WTC11 (cell line): ENCODE results near the gene CSNK1G1. TPM values are rescaled to one million over a fixed set of nuclear protein-coding genes. Genes with fewer than 3 reads are reported as not detected.

Experiments
- ATAC-seq: fragments of 200-7000 bp; cut with Tn5 transposase; 2 replicates; pipeline ENCODE4 v1.10.0; 2021; ENCODE audit warnings: mild to moderate bottlenecking, moderate library complexity
- CTCF ChIA-PET: fragments of 300-600 bp; sonication (Branson Sonifier 250); formaldehyde crosslinking; loops from one replicate; lab custom pipeline; 2021; ENCODE audit warnings: antibody characterized with exemption; lab: Charles Lee
- POLR2A ChIA-PET: fragments of 350-600 bp; sonication (Branson Sonifier 250); formaldehyde crosslinking; loops from one replicate; lab custom pipeline; 2021; ENCODE audit warnings: antibody characterized with exemption; lab: Charles Lee
- DNase-seq: peaks from one replicate; pipeline ENCODE4 v3.0.0; 2021; ENCODE audit warnings: low spot score
- H3K27ac Mint-ChIP-seq: 2 replicates; pipeline ENCODE4 v1.8.0; 2021; ENCODE audit warnings: mixed read lengths
- H3K27me3 Mint-ChIP-seq: 2 replicates; pipeline ENCODE4 v1.8.0; 2021; ENCODE audit warnings: low read depth, mild to moderate bottlenecking, moderate library complexity, mixed read lengths
- H3K36me3 Mint-ChIP-seq: 2 replicates; pipeline ENCODE4 v1.8.0; 2021; ENCODE audit warnings: mixed read lengths
- H3K4me1 Mint-ChIP-seq: 2 replicates; pipeline ENCODE4 v1.8.0; 2022; ENCODE audit warnings: mixed read lengths
- H3K4me3 Mint-ChIP-seq: 2 replicates; pipeline ENCODE4 v1.8.0; 2021; ENCODE audit warnings: mild to moderate bottlenecking, moderate library complexity, mixed read lengths
- H3K9me3 Mint-ChIP-seq: 2 replicates; pipeline ENCODE4 v1.8.0; 2021; ENCODE audit warnings: mixed read lengths
- CBFB ChIP-seq: sonication (generic); formaldehyde crosslinking; IDR thresholded peaks from 2 replicates; pipeline ENCODE4 v1.8.1; 2022; ENCODE audit warnings: mild to moderate bottlenecking, low read depth, missing genetic modification reagents
- GABPB1 ChIP-seq: sonication (generic); formaldehyde crosslinking; IDR thresholded peaks from 2 replicates; pipeline ENCODE4 v1.8.1; 2023; ENCODE audit warnings: mild to moderate bottlenecking, missing genetic modification reagents
- HMGA2 ChIP-seq: fragments of 250-450 bp; sonication (Bioruptor Pico); IDR thresholded peaks from 2 replicates; pipeline ENCODE4 v1.4.0; 2021; ENCODE audit warnings: mild to moderate bottlenecking, moderate library complexity
- MYBL2 ChIP-seq: sonication (generic); formaldehyde crosslinking; IDR thresholded peaks from 2 replicates; pipeline ENCODE4 v1.8.1; 2023; ENCODE audit warnings: mild to moderate bottlenecking, moderate library complexity, missing genetic modification reagents
- NR3C1 ChIP-seq: sonication (generic); formaldehyde crosslinking; conservative IDR thresholded peaks from 2 replicates; pipeline ENCODE4 v1.8.1; 2023; ENCODE audit warnings: low read depth, mild to moderate bottlenecking, missing genetic modification reagents
- PRRX2 ChIP-seq: fragments of 250-450 bp; sonication (Bioruptor Pico); IDR thresholded peaks from 2 replicates; pipeline ENCODE4 v1.8.0; 2021; ENCODE audit warnings: mild to moderate bottlenecking
- RELA ChIP-seq: sonication (generic); formaldehyde crosslinking; IDR thresholded peaks from 2 replicates; pipeline ENCODE4 v1.8.1; 2022; ENCODE audit warnings: missing genetic modification reagents, mild to moderate bottlenecking, borderline replicate concordance
- SMAD3 ChIP-seq: sonication (generic); formaldehyde crosslinking; IDR thresholded peaks from 2 replicates; pipeline ENCODE4 v1.8.0; 2022; ENCODE audit warnings: missing genetic modification reagents, mild to moderate bottlenecking, borderline replicate concordance
- SMAD4 ChIP-seq: sonication (generic); formaldehyde crosslinking; IDR thresholded peaks from 2 replicates; pipeline ENCODE4 v1.8.0; 2022; ENCODE audit warnings: mild to moderate bottlenecking, missing genetic modification reagents
- ZNF138 ChIP-seq: sonication (generic); formaldehyde crosslinking; conservative IDR thresholded peaks from 2 replicates; pipeline ENCODE4 v1.8.1; 2022; ENCODE audit warnings: mild to moderate bottlenecking, moderate library complexity, missing genetic modification reagents
- ZNF219 ChIP-seq: sonication (generic); formaldehyde crosslinking; IDR thresholded peaks from 2 replicates; pipeline ENCODE4 v1.8.0; 2023; ENCODE audit warnings: missing genetic modification reagents, mild to moderate bottlenecking, borderline replicate concordance
- ZNF232 ChIP-seq: sonication (generic); formaldehyde crosslinking; IDR thresholded peaks from 2 replicates; pipeline ENCODE4 v1.8.0; 2022; ENCODE audit warnings: mild to moderate bottlenecking, missing genetic modification reagents
- ZNF416 ChIP-seq: fragments of 250-450 bp; sonication (Bioruptor Pico); IDR thresholded peaks from 2 replicates; pipeline ENCODE4 v1.9.0; 2021; ENCODE audit warnings: mild to moderate bottlenecking, inconsistent platforms
- total RNA-seq: library from RNA; stranded (reverse); gene quantifications from 3 replicates; pipeline ENCODE4 v1.2.3, GENCODE V29; 2021
- TF ChIP-seq, protein P1 (sequence below): fragments of 250-450 bp; sonication (Bioruptor Pico); IDR thresholded peaks from 2 replicates; pipeline ENCODE4 v2.1.2; 2022; ENCODE audit warnings: mild to moderate bottlenecking, moderate library complexity
- TF ChIP-seq, protein P2 (sequence below): sonication (generic); formaldehyde crosslinking; IDR thresholded peaks from 2 replicates; pipeline ENCODE4 v1.8.1; 2023; ENCODE audit warnings: mild to moderate bottlenecking, moderate library complexity, missing genetic modification reagents
- TF ChIP-seq, protein P3 (sequence below): sonication (generic); formaldehyde crosslinking; IDR thresholded peaks from 2 replicates; pipeline ENCODE4 v1.8.0; 2022; ENCODE audit warnings: mild to moderate bottlenecking, missing genetic modification reagents
- TF ChIP-seq, protein P4 (sequence below): sonication (generic); formaldehyde crosslinking; IDR thresholded peaks from 2 replicates; pipeline ENCODE4 v1.8.0; 2022; ENCODE audit warnings: mild to moderate bottlenecking, missing genetic modification reagents
- TF ChIP-seq, protein P5 (sequence below): sonication (generic); formaldehyde crosslinking; IDR thresholded peaks from 2 replicates; pipeline ENCODE4 v1.8.1; 2023; ENCODE audit warnings: mild to moderate bottlenecking, missing genetic modification reagents
- TF ChIP-seq, protein P6 (sequence below): sonication (generic); formaldehyde crosslinking; IDR thresholded peaks from 2 replicates; pipeline ENCODE4 v1.8.1; 2022; ENCODE audit warnings: mild to moderate bottlenecking, moderate library complexity, missing genetic modification reagents
- TF ChIP-seq, protein P7 (sequence below): fragments of 250-450 bp; sonication (Bioruptor Pico); IDR thresholded peaks from 2 replicates; pipeline ENCODE4 v1.9.0; 2021; ENCODE audit warnings: moderate library complexity, mild to moderate bottlenecking, inconsistent platforms, borderline replicate concordance

CSNK1G1 gene
- total RNA-seq, 1 experiment from 2014 or later, result 19.3 TPM

DNA sequence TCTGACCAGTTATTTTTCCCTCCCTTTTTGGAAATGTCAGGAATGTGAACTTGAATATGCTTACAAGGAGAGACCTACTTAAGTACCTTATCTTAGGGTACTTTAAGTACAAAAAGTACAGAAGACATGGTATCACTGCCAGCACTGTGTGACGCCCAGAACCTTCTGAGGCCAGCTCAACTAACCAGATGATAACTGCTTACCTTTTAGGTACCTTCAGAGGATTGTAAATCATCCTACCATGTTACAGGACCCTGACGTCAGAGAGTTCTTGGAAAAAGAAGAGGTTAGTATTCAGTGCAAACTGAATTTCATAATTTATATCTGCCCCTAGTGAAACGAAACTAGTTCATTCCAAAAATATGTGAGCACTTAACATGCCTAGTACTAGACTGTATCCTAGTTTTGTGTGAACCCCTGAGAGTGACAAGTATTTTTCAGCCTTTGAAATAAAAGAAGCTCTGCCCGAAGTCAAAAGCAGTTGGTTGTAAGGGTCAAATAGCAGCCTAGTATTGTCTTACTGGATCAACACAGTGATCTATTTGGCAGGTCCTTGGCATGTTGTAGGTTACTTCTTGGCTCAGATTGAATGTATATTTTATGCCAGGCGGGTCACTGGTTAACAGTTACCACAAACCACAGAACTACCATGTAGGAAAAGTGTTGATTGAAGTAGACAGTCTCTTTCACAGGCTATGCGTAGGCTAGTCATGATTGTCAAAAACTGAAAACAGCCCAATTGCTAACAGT, 228.3 kb downstream of the CSNK1G1 start:
- Mint-ChIP-seq H3K27me3 (no peaks in the 10 kb centered on the region), H3K4me1 (no peaks in the 10 kb centered on the region), H3K36me3 (peaks cover 52% of the 10 kb centered on the region), H3K9me3 (no peaks in the 10 kb centered on the region), H3K4me3 (no peak overlapping the region), H3K27ac (no peak overlapping the region)
- POLR2A ChIA-PET, result no interaction called here
- CTCF ChIA-PET, result interaction anchor here (0.6 kb wide), 1 partner anchor 527 kb away, joined by 3 read pairs; no protein-coding TSS in a partner anchor
- ATAC-seq (no peak), DNase-seq (no peak)
- TF ChIP-seq, protein P1, sequence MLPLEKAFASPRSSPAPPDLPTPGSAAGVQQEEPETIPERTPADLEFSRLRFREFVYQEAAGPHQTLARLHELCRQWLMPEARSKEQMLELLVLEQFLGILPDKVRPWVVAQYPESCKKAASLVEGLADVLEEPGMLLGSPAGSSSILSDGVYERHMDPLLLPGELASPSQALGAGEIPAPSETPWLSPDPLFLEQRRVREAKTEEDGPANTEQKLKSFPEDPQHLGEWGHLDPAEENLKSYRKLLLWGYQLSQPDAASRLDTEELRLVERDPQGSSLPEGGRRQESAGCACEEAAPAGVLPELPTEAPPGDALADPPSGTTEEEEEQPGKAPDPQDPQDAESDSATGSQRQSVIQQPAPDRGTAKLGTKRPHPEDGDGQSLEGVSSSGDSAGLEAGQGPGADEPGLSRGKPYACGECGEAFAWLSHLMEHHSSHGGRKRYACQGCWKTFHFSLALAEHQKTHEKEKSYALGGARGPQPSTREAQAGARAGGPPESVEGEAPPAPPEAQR (CRISPR knock-in tag), result no peak
- no peak for TF ChIP-seq ZNF416 (CRISPR knock-in tag)
- TF ChIP-seq MYBL2 (CRISPR knock-in tag), result no peak
- TF ChIP-seq, protein P2, sequence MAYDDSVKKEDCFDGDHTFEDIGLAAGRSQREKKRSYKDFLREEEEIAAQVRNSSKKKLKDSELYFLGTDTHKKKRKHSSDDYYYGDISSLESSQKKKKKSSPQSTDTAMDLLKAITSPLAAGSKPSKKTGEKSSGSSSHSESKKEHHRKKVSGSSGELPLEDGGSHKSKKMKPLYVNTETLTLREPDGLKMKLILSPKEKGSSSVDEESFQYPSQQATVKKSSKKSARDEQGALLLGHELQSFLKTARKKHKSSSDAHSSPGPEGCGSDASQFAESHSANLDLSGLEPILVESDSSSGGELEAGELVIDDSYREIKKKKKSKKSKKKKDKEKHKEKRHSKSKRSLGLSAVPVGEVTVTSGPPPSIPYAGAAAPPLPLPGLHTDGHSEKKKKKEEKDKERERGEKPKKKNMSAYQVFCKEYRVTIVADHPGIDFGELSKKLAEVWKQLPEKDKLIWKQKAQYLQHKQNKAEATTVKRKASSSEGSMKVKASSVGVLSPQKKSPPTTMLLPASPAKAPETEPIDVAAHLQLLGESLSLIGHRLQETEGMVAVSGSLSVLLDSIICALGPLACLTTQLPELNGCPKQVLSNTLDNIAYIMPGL (CRISPR knock-in tag), result no peak
- TF ChIP-seq, protein P3, sequence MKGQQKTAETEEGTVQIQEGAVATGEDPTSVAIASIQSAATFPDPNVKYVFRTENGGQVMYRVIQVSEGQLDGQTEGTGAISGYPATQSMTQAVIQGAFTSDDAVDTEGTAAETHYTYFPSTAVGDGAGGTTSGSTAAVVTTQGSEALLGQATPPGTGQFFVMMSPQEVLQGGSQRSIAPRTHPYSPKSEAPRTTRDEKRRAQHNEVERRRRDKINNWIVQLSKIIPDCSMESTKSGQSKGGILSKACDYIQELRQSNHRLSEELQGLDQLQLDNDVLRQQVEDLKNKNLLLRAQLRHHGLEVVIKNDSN (CRISPR knock-in tag), result no peak
- TF ChIP-seq SMAD4 (CRISPR knock-in tag), result no peak
- no peak for TF ChIP-seq GABPB1
- TF ChIP-seq, protein P4, sequence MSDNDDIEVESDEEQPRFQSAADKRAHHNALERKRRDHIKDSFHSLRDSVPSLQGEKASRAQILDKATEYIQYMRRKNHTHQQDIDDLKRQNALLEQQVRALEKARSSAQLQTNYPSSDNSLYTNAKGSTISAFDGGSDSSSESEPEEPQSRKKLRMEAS (CRISPR knock-in tag), result no peak
- TF ChIP-seq PRRX2, result no peak
- no peak for TF ChIP-seq SMAD3 (CRISPR knock-in tag)
- TF ChIP-seq ZNF138 (CRISPR knock-in tag), result no peak
- TF ChIP-seq NR3C1 (CRISPR knock-in tag), result no peak
- no peak for TF ChIP-seq ZNF232 (CRISPR knock-in tag)
- TF ChIP-seq HMGA2 (CRISPR knock-in tag), result no peak
- TF ChIP-seq CBFB (CRISPR knock-in tag), result no peak
- TF ChIP-seq, protein P5, sequence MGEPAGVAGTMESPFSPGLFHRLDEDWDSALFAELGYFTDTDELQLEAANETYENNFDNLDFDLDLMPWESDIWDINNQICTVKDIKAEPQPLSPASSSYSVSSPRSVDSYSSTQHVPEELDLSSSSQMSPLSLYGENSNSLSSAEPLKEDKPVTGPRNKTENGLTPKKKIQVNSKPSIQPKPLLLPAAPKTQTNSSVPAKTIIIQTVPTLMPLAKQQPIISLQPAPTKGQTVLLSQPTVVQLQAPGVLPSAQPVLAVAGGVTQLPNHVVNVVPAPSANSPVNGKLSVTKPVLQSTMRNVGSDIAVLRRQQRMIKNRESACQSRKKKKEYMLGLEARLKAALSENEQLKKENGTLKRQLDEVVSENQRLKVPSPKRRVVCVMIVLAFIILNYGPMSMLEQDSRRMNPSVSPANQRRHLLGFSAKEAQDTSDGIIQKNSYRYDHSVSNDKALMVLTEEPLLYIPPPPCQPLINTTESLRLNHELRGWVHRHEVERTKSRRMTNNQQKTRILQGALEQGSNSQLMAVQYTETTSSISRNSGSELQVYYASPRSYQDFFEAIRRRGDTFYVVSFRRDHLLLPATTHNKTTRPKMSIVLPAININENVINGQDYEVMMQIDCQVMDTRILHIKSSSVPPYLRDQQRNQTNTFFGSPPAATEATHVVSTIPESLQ, result no peak
- TF ChIP-seq ZNF219, result no peak
- TF ChIP-seq, protein P6, sequence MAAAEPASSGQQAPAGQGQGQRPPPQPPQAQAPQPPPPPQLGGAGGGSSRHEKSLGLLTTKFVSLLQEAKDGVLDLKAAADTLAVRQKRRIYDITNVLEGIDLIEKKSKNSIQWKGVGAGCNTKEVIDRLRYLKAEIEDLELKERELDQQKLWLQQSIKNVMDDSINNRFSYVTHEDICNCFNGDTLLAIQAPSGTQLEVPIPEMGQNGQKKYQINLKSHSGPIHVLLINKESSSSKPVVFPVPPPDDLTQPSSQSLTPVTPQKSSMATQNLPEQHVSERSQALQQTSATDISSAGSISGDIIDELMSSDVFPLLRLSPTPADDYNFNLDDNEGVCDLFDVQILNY (CRISPR knock-in tag), result no peak

DNA sequence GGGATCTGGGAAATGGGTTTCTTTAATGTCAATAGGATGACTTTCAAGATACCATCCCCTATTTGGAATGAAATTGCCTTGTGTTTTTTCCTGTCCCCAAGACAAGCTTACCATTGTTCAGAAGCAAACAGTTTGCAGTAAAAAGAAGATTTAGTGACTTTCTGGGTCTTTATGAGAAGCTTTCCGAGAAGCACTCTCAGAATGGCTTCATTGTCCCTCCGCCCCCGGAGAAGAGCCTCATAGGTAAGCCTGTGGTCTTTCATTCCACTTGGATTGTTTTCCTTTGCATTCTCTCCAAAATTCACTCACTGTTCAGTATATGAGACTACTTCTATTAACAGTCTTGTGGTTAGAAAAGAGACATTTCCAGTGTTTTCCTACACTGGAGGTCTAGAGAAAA, 230.0 kb downstream of the CSNK1G1 start:
- Mint-ChIP-seq H3K27ac (no peak overlapping the region), H3K9me3 (no peaks in the 10 kb centered on the region), H3K27me3 (no peaks in the 10 kb centered on the region), H3K4me3 (no peak overlapping the region), H3K4me1 (no peaks in the 10 kb centered on the region), H3K36me3 (peaks cover 40% of the 10 kb centered on the region)
- CTCF ChIA-PET, result interaction anchor here (0.8 kb wide), 1 partner anchor 27 kb away, joined by 4 read pairs; no protein-coding TSS in a partner anchor
- ATAC-seq (no peak), DNase-seq (no peak)
- POLR2A ChIA-PET, result no interaction called here
- TF ChIP-seq, protein P7, sequence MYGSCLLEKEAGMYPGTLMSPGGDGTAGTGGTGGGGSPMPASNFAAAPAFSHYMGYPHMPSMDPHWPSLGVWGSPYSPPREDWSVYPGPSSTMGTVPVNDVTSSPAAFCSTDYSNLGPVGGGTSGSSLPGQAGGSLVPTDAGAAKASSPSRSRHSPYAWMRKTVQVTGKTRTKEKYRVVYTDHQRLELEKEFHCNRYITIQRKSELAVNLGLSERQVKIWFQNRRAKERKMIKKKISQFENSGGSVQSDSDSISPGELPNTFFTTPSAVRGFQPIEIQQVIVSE (CRISPR knock-in tag), result no peak
- no peak for TF ChIP-seq CBFB (CRISPR knock-in tag)
- no peak for TF ChIP-seq RELA
